ENCODE results near the gene AK8. TPM values are rescaled to one million over a fixed set of nuclear protein-coding genes. Genes with fewer than 3 reads are reported as not detected.

Gene AK8
- total and polyA plus RNA-seq, 2 of the 4 experiments (the other 2 are of a cell fraction) = under 0.01 to 0.09 TPM

DNA sequence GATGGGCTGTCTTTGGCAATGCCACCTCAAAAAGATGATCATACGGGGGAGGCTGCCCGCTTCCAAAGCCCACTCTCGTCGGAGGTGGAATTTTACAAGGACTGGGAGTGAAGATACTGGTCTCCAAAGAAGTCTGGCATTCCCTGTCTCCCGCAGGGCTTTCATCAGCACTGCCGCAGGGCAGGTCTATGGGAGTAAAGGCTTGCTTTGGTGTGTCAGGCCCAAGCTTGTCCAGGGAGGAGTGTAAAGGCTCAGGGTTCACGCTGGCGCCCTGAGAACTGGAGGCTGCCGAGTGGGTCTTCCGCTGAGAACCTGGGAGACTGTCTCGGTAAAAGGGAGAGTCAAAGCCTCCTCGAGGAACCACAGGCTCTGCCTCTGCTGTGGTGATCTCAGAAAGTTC, 27.6 kb upstream of the AK8 start:
- Histone ChIP-seq H3K36me3 (ENCODE audit: control insufficient read depth, insufficient read depth, low read length) (peaks cover 45% of the 10 kb centered on the region), H3K4me1 (ENCODE audit: control insufficient read depth, insufficient read depth, low read length) (no peaks in the 10 kb centered on the region), H3K27ac (ENCODE audit: insufficient read depth, low read length) (no peak overlapping the region), H4K20me1 (ENCODE audit: insufficient read depth, low read length) (peaks cover 6% of the 10 kb centered on the region; the same call in 1 of the 2 replicates), H3K4me2 (ENCODE audit: low read depth, low read length) (no peak overlapping the region), H3K14ac (replicated peaks; ENCODE audit: low read depth, low read length) (no peak overlapping the region), H3K18ac (ENCODE audit: low read depth, low read length) (no peak overlapping the region), H3K9ac (ENCODE audit: low read depth, low read length) (no peak overlapping the region), H3K4me3 (ENCODE audit: insufficient read depth, low read depth, low read length) (no peak overlapping the region), H2AK9ac (replicated peaks; ENCODE audit: low read depth, low read length, poor library complexity) (no peak overlapping the region), H3K9me1 (ENCODE audit: insufficient read depth, low read length) (no peaks in the 10 kb centered on the region), H3K23ac (ENCODE audit: low read depth, low read length) (no peak overlapping the region), H3K9me3 (ENCODE audit: control insufficient read depth, insufficient read depth, low read length) (no peaks in the 10 kb centered on the region), H2AFZ (replicated peaks; ENCODE audit: low read length, poor library complexity) (no peak overlapping the region), H4K5ac (ENCODE audit: low read depth, low read length) (no peak overlapping the region), H3K27me3 (ENCODE audit: control insufficient read depth, insufficient read depth, low read length) (no peaks in the 10 kb centered on the region), H2BK20ac (ENCODE audit: low read depth, low read length) (no peak overlapping the region), H2BK5ac (ENCODE audit: low read depth, low read length, poor library complexity, severe bottlenecking) (no peak overlapping the region), H3K4ac (ENCODE audit: low read depth, low read length) (no peak overlapping the region), H3K79me1 (ENCODE audit: low read depth in 1 of 2, low read length in 2 of 2) (no peaks in the 10 kb centered on the region), H2BK15ac (ENCODE audit: low read depth, low read length) (no peak overlapping the region), H4K91ac (ENCODE audit: insufficient read depth, low read depth, low read length) (no peak overlapping the region), H2BK120ac (ENCODE audit: low read depth, low read length) (no peak overlapping the region), H3K56ac (ENCODE audit: extremely low read depth, insufficient read depth, low read length) (no peak overlapping the region), H2AK5ac (ENCODE audit: low read depth, low read length) (no peak overlapping the region), H4K8ac (ENCODE audit: low read depth in 2 of 2, low read length in 2 of 2) (no peak overlapping the region)
- BruUV-seq (replicated peaks) = no TSS peak
- ChIA-PET CTCF (interaction anchor here (1.3 kb wide), 1 partner anchor 10 kb away, joined by 3 read pairs; no protein-coding TSS in a partner anchor), POLR2A (ENCODE audit: unreplicated experiment) (interaction anchor here (0.5 kb wide), 1 partner anchor 37 kb away, joined by 3 read pairs; no protein-coding TSS in a partner anchor)
- intact Hi-C loops (cut with micrococcal nuclease) (loop anchor here (10.0 kb wide), 1 partner anchor 491 kb away; the partner anchor contains the start of gene CFAP77), in situ Hi-C loops (cut with MboI; ENCODE audit: low sequenced_read_pairs) (no loop called here), dilution Hi-C loops (cut with HindIII; ENCODE audit: low sequenced_read_pairs, unreplicated experiment) (no loop called here)
- 96% methylated on average over 5 of the region's 12 CpGs; no CpG with 5 or more reads in 1 of the 2 experiments for WGBS, 2 experiments (ENCODE audit: extremely low coverage in 2 of 2, insufficient read length in 1 of 2)
- TF ChIP-seq RAD21 (IDR thresholded peaks at IDR 0.05; ENCODE audit: low read length) (no peak), FOS (IDR thresholded peaks at IDR 0.05; ENCODE audit: low read depth, low read length) (no peak), RFX5 (IDR thresholded peaks at IDR 0.05; ENCODE audit: low read depth, low read length) (no peak)
- TF ChIP-seq, protein P1, sequence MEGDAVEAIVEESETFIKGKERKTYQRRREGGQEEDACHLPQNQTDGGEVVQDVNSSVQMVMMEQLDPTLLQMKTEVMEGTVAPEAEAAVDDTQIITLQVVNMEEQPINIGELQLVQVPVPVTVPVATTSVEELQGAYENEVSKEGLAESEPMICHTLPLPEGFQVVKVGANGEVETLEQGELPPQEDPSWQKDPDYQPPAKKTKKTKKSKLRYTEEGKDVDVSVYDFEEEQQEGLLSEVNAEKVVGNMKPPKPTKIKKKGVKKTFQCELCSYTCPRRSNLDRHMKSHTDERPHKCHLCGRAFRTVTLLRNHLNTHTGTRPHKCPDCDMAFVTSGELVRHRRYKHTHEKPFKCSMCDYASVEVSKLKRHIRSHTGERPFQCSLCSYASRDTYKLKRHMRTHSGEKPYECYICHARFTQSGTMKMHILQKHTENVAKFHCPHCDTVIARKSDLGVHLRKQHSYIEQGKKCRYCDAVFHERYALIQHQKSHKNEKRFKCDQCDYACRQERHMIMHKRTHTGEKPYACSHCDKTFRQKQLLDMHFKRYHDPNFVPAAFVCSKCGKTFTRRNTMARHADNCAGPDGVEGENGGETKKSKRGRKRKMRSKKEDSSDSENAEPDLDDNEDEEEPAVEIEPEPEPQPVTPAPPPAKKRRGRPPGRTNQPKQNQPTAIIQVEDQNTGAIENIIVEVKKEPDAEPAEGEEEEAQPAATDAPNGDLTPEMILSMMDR (conservative IDR thresholded peaks at IDR 0.05; ENCODE audit: low read depth, low read length) = no peak
- ATAC-seq (ENCODE audit: low read depth) (no peak), DNase-seq (no peak)

Data from IMR-90 (cell line).